Neural crest cell (in vitro differentiated cells): ENCODE results near the gene PHF12. TPM values are rescaled to one million over a fixed set of nuclear protein-coding genes. Genes with fewer than 3 reads are reported as not detected.

Experiments
- DNase-seq: peaks from one replicate; pipeline ENCODE4 v3.0.0; 2021; ENCODE audit warnings: low read depth, mixed read lengths, low spot score
- H3K27ac Mint-ChIP-seq: one replicate; pipeline ENCODE4 v1.8.0; 2021; ENCODE audit warnings: mild to moderate bottlenecking, mixed read lengths; ENCODE audit not compliant: unreplicated experiment
- H3K27me3 Mint-ChIP-seq: 2 replicates; pipeline ENCODE4 v1.8.0; 2021; ENCODE audit warnings: low read depth, mild to moderate bottlenecking, mixed read lengths
- H3K36me3 Mint-ChIP-seq: 2 replicates; pipeline ENCODE4 v1.8.0; 2021; ENCODE audit warnings: low read depth, mild to moderate bottlenecking, mixed read lengths
- H3K4me1 Mint-ChIP-seq: 2 replicates; pipeline ENCODE4 v1.8.0; 2021; ENCODE audit warnings: mixed read lengths
- H3K4me3 Mint-ChIP-seq: one replicate; pipeline ENCODE4 v1.8.0; 2021; ENCODE audit warnings: mild to moderate bottlenecking, mixed read lengths
- H3K9me3 Mint-ChIP-seq: 2 replicates; pipeline ENCODE4 v1.8.0; 2021; ENCODE audit warnings: mixed read lengths
- CTCF ChIP-seq: fragments of 200-600 bp; sonication (generic); conservative IDR thresholded peaks from 2 replicates; pipeline ENCODE4 v1.5.0; 2021; ENCODE audit warnings: antibody characterized with exemption, mild to moderate bottlenecking
- total RNA-seq: library from RNA; stranded (reverse); gene quantifications from 2 replicates; pipeline ENCODE4 v1.2.1, GENCODE V29; 2021

The PHF12 gene
- total RNA-seq, 1 donor from 2014 or later, result 64.7 TPM

GRCh38 chr17:28888832-28889231, 62.5 kb downstream of the PHF12 start:
- Mint-ChIP-seq H3K27ac (no peak overlapping the region), H3K4me1 (peaks cover 44% of the 10 kb centered on the region), H3K9me3 (no peaks in the 10 kb centered on the region), H3K4me3 (no peak overlapping the region), H3K36me3 (peaks cover 3% of the 10 kb centered on the region), H3K27me3 (no peaks in the 10 kb centered on the region)
- no peak for DNase-seq
- TF ChIP-seq CTCF, result no peak

- Mint-ChIP-seq H3K36me3 (peaks cover 3% of the 10 kb centered on the region), H3K27ac (no peak overlapping the region), H3K4me3 (no peak overlapping the region), H3K9me3 (no peaks in the 10 kb centered on the region), H3K27me3 (no peaks in the 10 kb centered on the region), H3K4me1 (peaks cover 35% of the 10 kb centered on the region)
- DNase-seq, result no peak
- TF ChIP-seq CTCF, result no peak
Measured at GRCh38 chr17:28887871-28888471, 63.3 kb downstream of the PHF12 start.

- DNase-seq, result no peak
- Mint-ChIP-seq H3K4me3 (peak overlapping the region; percentile 41), H3K27me3 (no peaks in the 10 kb centered on the region), H3K9me3 (no peaks in the 10 kb centered on the region), H3K27ac (no peak overlapping the region), H3K36me3 (peaks cover under 1% of the 10 kb centered on the region), H3K4me1 (peaks cover 25% of the 10 kb centered on the region)
- TF ChIP-seq CTCF, result no peak
Measured at GRCh38 chr17:28885951-28886350, 65.4 kb downstream of the PHF12 start.

GRCh38 chr17:28885363-28885762, 66.0 kb downstream of the PHF12 start:
- H3K27ac Mint-ChIP-seq, result peak overlapping the region; percentile 84
- DNase-seq, result no peak
- H3K36me3 Mint-ChIP-seq, result peaks cover under 1% of the 10 kb centered on the region
- TF ChIP-seq CTCF, result no peak
- H3K4me1 Mint-ChIP-seq, result peaks cover 20% of the 10 kb centered on the region
- H3K4me3 Mint-ChIP-seq, result no peak overlapping the region
- H3K27me3 Mint-ChIP-seq, result no peaks in the 10 kb centered on the region
- no peaks in the 10 kb centered on the region for H3K9me3 Mint-ChIP-seq

GRCh38 chr17:28883967-28884702, 67.2 kb downstream of the PHF12 start:
- no peaks in the 10 kb centered on the region for H3K27me3 Mint-ChIP-seq
- peaks cover 5% of the 10 kb centered on the region for H3K36me3 Mint-ChIP-seq
- H3K4me1 Mint-ChIP-seq, result peaks cover 15% of the 10 kb centered on the region
- TF ChIP-seq CTCF, result no peak
- H3K9me3 Mint-ChIP-seq, result no peaks in the 10 kb centered on the region
- H3K27ac Mint-ChIP-seq, result peak overlapping the region; percentile 86
- no peak overlapping the region for H3K4me3 Mint-ChIP-seq
- no peak for DNase-seq
